HFF-Myc (cell line): ENCODE measurements around the gene TENM4.

Experiments
- DNase-seq: peaks from one replicate; pipeline ENCODE4 v3.0.0-alpha.2; 2011; ENCODE audit warnings: low read depth; ENCODE audit errors: extremely low read depth
- H3K4me3 ChIP-seq: replicated peaks from 2 replicates; pipeline ENCODE4 v1.5.1; 2011; ENCODE audit warnings: low read depth, mild to moderate bottlenecking, control low read depth, low read length
- CTCF ChIP-seq: IDR thresholded peaks from 2 replicates; pipeline ENCODE4 v1.5.1; 2012; ENCODE audit warnings: mild to moderate bottlenecking, low read depth, low read length, control low read depth; ENCODE audit errors: missing control alignments

TENM4 gene

GRCh38 chr11:78635814-78636506 is 804.9 kb downstream of the TENM4 start:
- no peak overlapping the region for H3K4me3 ChIP-seq
- TF ChIP-seq CTCF: no peak
- no peak for DNase-seq

- no peak overlapping the region for H3K4me3 ChIP-seq
- no peak for TF ChIP-seq CTCF
- DNase-seq: no peak
Observed at GRCh38 chr11:78633516-78634310, 807.1 kb downstream of the TENM4 start.

GRCh38 chr11:78630561-78631303 is 810.1 kb downstream of the TENM4 start:
- DNase-seq: no peak
- peak; percentile 31 for TF ChIP-seq CTCF
- no peak overlapping the region for H3K4me3 ChIP-seq

- no peak for TF ChIP-seq CTCF
- no peak overlapping the region for H3K4me3 ChIP-seq
- no peak for DNase-seq
Observed at GRCh38 chr11:78630155-78630554, 810.7 kb downstream of the TENM4 start.

- DNase-seq: no peak
- no peak overlapping the region for H3K4me3 ChIP-seq
- no peak for TF ChIP-seq CTCF
Observed at GRCh38 chr11:78622666-78623065, 818.2 kb downstream of the TENM4 start.

GRCh38 chr11:78620159-78620558 is 820.7 kb downstream of the TENM4 start:
- DNase-seq: no peak
- H3K4me3 ChIP-seq: no peak overlapping the region
- no peak for TF ChIP-seq CTCF
